GM23248 (cell line): ENCODE results near the gene RNF213. TPM values are rescaled to one million over a fixed set of nuclear protein-coding genes. Genes with fewer than 3 reads are reported as not detected.
A peak's percentile ranks its signal among the peaks of the same experiment; 100 is the strongest.

ENCODE experiments used
- DNase-seq: peaks from one replicate; pipeline ENCODE4 v3.0.0-alpha.2; 2015
- H2AFZ ChIP-seq: fragments of 200-600 bp; sonication (generic); 2 replicates; pipeline ENCODE4 v1.6.1; 2016; ENCODE audit warnings: antibody characterized with exemption
- H3F3A ChIP-seq: fragments of 200-600 bp; sonication (generic); 2 replicates; pipeline ENCODE4 v1.6.1; 2016; ENCODE audit warnings: mild to moderate bottlenecking, antibody characterized with exemption, mixed run types; ENCODE audit not compliant: insufficient read depth
- H3K27ac ChIP-seq: fragments of 200-600 bp; sonication (generic); 2 replicates; pipeline ENCODE4 v1.5.1; 2016; ENCODE audit warnings: mild to moderate bottlenecking
- H3K27me3 ChIP-seq: fragments of 200-600 bp; sonication (generic); replicated peaks from 2 replicates; pipeline ENCODE4 v1.6.1; 2016; ENCODE audit warnings: mild to moderate bottlenecking; ENCODE audit not compliant: insufficient read depth
- H3K36me3 ChIP-seq: fragments of 200-600 bp; sonication (generic); 2 replicates; pipeline ENCODE4 v1.6.1; 2016; ENCODE audit warnings: low read depth, mild to moderate bottlenecking
- H3K4me1 ChIP-seq: fragments of 200-600 bp; sonication (generic); 2 replicates; pipeline ENCODE4 v1.6.1; 2016; ENCODE audit warnings: mild to moderate bottlenecking; ENCODE audit not compliant: insufficient read depth
- H3K4me2 ChIP-seq: fragments of 200-600 bp; sonication (generic); one replicate; pipeline ENCODE4 v1.6.1; 2016; ENCODE audit warnings: mild to moderate bottlenecking; ENCODE audit not compliant: unreplicated experiment
- H3K4me3 ChIP-seq: fragments of 200-600 bp; sonication (generic); 2 replicates; pipeline ENCODE4 v1.5.1; 2016; ENCODE audit warnings: mild to moderate bottlenecking
- H3K79me2 ChIP-seq: fragments of 200-600 bp; sonication (generic); 2 replicates; pipeline ENCODE4 v1.6.1; 2016; ENCODE audit warnings: mild to moderate bottlenecking; ENCODE audit not compliant: insufficient read depth
- H3K9ac ChIP-seq: fragments of 200-600 bp; sonication (generic); 2 replicates; pipeline ENCODE4 v1.6.1; 2016; ENCODE audit warnings: mild to moderate bottlenecking
- H3K9me2 ChIP-seq: fragments of 200-600 bp; sonication (generic); 2 replicates; pipeline ENCODE4 v1.6.1; 2016; ENCODE audit warnings: mixed run types, mild to moderate bottlenecking, moderate library complexity; ENCODE audit not compliant: insufficient read depth
- H3K9me3 ChIP-seq: fragments of 200-600 bp; sonication (generic); one replicate; pipeline ENCODE4 v1.6.1; 2017; ENCODE audit warnings: low read depth
- H4K20me1 ChIP-seq: fragments of 200-600 bp; sonication (generic); 2 replicates; pipeline ENCODE4 v1.6.0; 2016; ENCODE audit not compliant: insufficient read depth
- EZH2 ChIP-seq: fragments of 200-600 bp; sonication (generic); IDR thresholded peaks from 2 replicates; pipeline ENCODE4 v1.6.1; 2018; ENCODE audit warnings: antibody characterized with exemption, mild to moderate bottlenecking; ENCODE audit not compliant: insufficient read depth, poor library complexity, severe bottlenecking
- EZH2phosphoT487 ChIP-seq: fragments of 200-600 bp; sonication (generic); IDR thresholded peaks from 2 replicates; pipeline ENCODE4 v1.6.1; 2018; ENCODE audit warnings: antibody characterized with exemption, moderate library complexity, mild to moderate bottlenecking, low read depth; ENCODE audit not compliant: insufficient read depth
- WGBS, 2 experiments: methylation state at CpG; one replicate each; pipeline ENCODE4 v1.1.6; 2015 to 2017; ENCODE audit warnings: low lambda C conversion rate in 2 of 2, low coverage in 1 of 2; ENCODE audit errors: missing lambda C conversion rate in 2 of 2; 5-methylcytosine and 5-hydroxymethylcytosine counted together
- in situ Hi-C: fragments of 300-500 bp; cut with MboI; formaldehyde crosslinking; loops from 2 replicates; pipeline ENCODE4 v1.15.0; 2020
- polyA plus RNA-seq: library from polyadenylated mRNA; unstranded; fragments of >200 nt; fragmentation: Nextera tagmentation; extraction: Ambion mirVana; gene quantifications from 2 replicates; pipeline ENCODE4 v1.2.1, GENCODE V29; 2016
- total RNA-seq: library from RNA; depleted of rRNA; stranded (reverse); fragments of >200 nt; shearing (Covaris generic); gene quantifications from 2 replicates; pipeline ENCODE4 v1.2.3, GENCODE V29; 2014; rRNA removed

RNF213 gene
- total RNA-seq: 45.0 and 62.3 TPM in 2 replicates
- polyA plus RNA-seq: 16.7 and 18.8 TPM in 2 replicates

DNA sequence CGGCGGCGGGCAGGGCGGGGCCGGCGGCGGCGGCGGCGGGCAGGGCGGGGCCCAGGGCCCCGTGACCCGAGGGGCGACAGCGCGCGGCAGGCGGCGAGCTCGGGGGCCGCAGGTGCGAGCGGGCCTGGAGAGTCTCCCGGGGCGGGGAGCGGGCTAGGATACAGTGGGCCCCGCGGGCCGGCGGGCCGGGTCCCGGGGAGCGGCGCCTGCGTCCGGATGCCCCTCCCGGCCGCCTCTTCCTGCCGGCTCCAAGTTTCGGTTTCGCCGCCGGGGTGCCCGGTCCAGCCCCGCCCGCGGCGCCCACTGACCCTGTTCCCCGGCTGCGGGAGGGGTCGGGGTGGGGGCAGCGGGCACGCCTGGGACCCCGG, at the start of gene RNF213:
Gene RNF213, plus strand, starts transcription at position 62 of the 368 bp plus-strand sequence. CDS start 2,830 bp downstream, outside the sequence.
- peaks cover 15% of the 10 kb centered on the region for H3K4me1 ChIP-seq
- peak within 1 kb of the TSS; percentile 50 for H2AFZ ChIP-seq
- H3K4me2 ChIP-seq: peak within 1 kb of the TSS; percentile 80
- H3K79me2 ChIP-seq: peaks cover 37% of the 10 kb centered on the region
- no peaks in the 10 kb centered on the region for H3K27me3 ChIP-seq
- H3K27ac ChIP-seq: peak within 1 kb of the TSS; percentile 79
- in situ Hi-C loops: no loop called here
- peaks cover 21% of the 10 kb centered on the region for H3F3A ChIP-seq
- DNase-seq: peak; percentile 66
- WGBS, 2 experiments: 2% methylated on average over 25 of the region's 54 CpGs; no CpG with 5 or more reads in 1 of the 2 experiments
- H3K9me2 ChIP-seq: no peaks in the 10 kb centered on the region
- peak within 1 kb of the TSS; percentile 95 for H3K9ac ChIP-seq
- TF ChIP-seq EZH2 (no peak), EZH2phosphoT487 (no peak)
- peak within 1 kb of the TSS; percentile 82 for H3K4me3 ChIP-seq
- H3K9me3 ChIP-seq: no peaks in the 10 kb centered on the region
- H3K36me3 ChIP-seq: no peaks in the 10 kb centered on the region
- H4K20me1 ChIP-seq: no peaks in the 10 kb centered on the region

- H3K36me3 ChIP-seq: no peaks in the 10 kb centered on the region; the same call in 1 of the 2 replicates
- in situ Hi-C loops: no loop called here
- DNase-seq: no peak
- no peak overlapping the region for H3K9ac ChIP-seq
- no peak overlapping the region for H3K4me3 ChIP-seq
- no peaks in the 10 kb centered on the region for H3K79me2 ChIP-seq
- H3K4me2 ChIP-seq: no peak overlapping the region
- no peaks in the 10 kb centered on the region for H4K20me1 ChIP-seq
- no peaks in the 10 kb centered on the region for H3K9me2 ChIP-seq
- TF ChIP-seq EZH2 (no peak), EZH2phosphoT487 (no peak)
- WGBS, 2 experiments: 92 to 93% methylated on average over 18 to 22 of the region's 22 CpGs
- no peak overlapping the region for H2AFZ ChIP-seq
- no peaks in the 10 kb centered on the region for H3K27me3 ChIP-seq
- no peak overlapping the region for H3K27ac ChIP-seq
- no peaks in the 10 kb centered on the region for H3F3A ChIP-seq
- no peaks in the 10 kb centered on the region for H3K9me3 ChIP-seq
- no peaks in the 10 kb centered on the region for H3K4me1 ChIP-seq
Observed at GRCh38 chr17:80212109-80212508, 48.5 kb upstream of the RNF213 start.

DNA sequence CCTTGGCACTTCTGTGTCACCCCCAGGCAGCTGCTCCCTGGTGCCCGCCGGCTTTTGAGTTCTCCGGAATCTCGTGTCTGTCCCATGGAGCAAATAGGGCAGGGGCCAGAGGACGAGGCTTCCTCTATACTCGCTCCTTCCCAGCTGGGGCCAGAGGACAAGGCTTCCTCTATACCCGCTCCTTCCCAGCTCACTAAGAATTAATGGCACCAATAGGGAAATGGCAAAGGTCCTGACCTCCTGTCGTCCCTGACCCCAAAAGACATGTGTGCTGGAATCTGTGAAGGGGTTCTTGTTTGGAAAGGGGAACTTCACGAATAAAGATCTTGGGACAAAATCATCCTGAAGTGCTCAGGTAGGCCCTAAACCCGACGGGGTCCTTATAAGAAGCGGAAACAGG, 48.1 kb upstream of the RNF213 start:
- no peaks in the 10 kb centered on the region for H3K79me2 ChIP-seq
- TF ChIP-seq EZH2 (no peak), EZH2phosphoT487 (no peak)
- H4K20me1 ChIP-seq: no peaks in the 10 kb centered on the region
- no peaks in the 10 kb centered on the region for H3K27me3 ChIP-seq
- in situ Hi-C loops: no loop called here
- H3F3A ChIP-seq: no peaks in the 10 kb centered on the region
- no peak overlapping the region for H2AFZ ChIP-seq
- no peak overlapping the region for H3K27ac ChIP-seq
- H3K9me3 ChIP-seq: no peaks in the 10 kb centered on the region
- H3K4me1 ChIP-seq: no peaks in the 10 kb centered on the region
- no peak overlapping the region for H3K9ac ChIP-seq
- H3K36me3 ChIP-seq: no peaks in the 10 kb centered on the region; the same call in 1 of the 2 replicates
- H3K4me3 ChIP-seq: no peak overlapping the region
- no peak overlapping the region for H3K4me2 ChIP-seq
- DNase-seq: no peak
- H3K9me2 ChIP-seq: no peaks in the 10 kb centered on the region
- WGBS, 2 experiments: 90 to 91% methylated on average over 8 to 12 of the region's 12 CpGs

DNA sequence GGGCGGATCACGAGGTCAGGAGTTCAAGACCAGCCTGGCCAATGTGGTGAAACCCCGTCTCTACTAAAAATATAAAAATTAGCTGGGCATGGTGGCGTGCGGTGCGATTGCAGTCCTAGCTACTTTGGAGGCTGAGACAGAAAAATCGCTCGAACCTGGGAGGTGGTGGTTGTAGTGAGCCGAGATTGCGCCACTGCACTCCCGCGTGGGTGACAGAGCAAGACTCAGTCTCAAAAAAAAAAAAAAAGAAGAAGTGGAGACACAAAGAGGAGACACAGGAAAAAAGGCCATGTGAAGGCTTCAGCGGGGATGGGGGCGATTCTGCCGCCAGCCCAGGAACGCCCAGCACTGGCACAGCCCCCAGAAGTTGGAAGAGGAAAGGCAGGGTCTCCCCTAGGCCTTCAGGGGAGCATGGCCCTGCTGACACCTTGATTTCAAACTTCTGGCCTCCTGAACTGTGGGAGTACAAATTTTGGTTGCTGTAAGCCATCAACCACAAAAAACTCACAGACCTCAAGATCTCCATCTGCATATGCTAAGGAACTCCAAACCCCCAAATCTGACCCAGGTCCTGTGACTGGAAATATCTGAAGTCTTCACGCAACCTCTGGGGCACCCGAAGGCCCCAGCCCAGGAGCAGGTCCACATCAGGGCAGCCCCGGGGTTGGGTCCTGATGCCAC, 47.5 kb upstream of the RNF213 start:
- WGBS, 2 experiments: 91 to 95% methylated on average over 19 of the region's 19 CpGs

DNA sequence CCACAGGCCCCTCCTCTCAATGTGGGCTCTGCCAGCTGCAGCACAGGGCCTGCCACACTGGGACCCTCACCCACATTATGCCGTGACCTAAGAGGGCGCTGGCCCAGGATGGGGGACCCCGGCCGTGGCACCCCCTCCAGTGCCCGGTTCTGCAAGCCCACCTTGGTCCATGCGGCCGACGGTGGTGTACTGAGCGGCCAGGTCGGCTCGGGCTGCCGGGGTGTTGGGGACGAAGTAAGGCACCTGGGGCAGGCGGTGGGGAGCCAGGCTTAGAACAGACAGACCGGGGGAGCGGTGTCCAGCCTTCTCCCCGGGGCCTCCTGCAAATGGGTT, 47.0 kb upstream of the RNF213 start:
- no peak for DNase-seq
- Histone ChIP-seq H3K36me3 (no peaks in the 10 kb centered on the region; the same call in 1 of the 2 replicates), H3K4me1 (no peaks in the 10 kb centered on the region), H4K20me1 (no peaks in the 10 kb centered on the region), H2AFZ (no peak overlapping the region), H3K27ac (no peak overlapping the region), H3K79me2 (peaks cover 10% of the 10 kb centered on the region), H3F3A (no peaks in the 10 kb centered on the region), H3K27me3 (no peaks in the 10 kb centered on the region), H3K9ac (no peak overlapping the region), H3K9me3 (no peaks in the 10 kb centered on the region), H3K4me3 (no peak overlapping the region), H3K4me2 (no peak overlapping the region), H3K9me2 (no peaks in the 10 kb centered on the region)
- in situ Hi-C loops: no loop called here
- WGBS, 2 experiments: 93 to 96% methylated on average over 14 to 17 of the region's 17 CpGs
- no peak for TF ChIP-seq EZH2phosphoT487
- TF ChIP-seq EZH2: no peak

More for the DNA sequence above, 47.5 kb upstream of the RNF213 start:
- Histone ChIP-seq H3K27me3 (no peaks in the 10 kb centered on the region), H3K4me1 (no peaks in the 10 kb centered on the region), H3K9me2 (no peaks in the 10 kb centered on the region), H3K9ac (no peak overlapping the region), H3F3A (no peaks in the 10 kb centered on the region), H3K4me2 (no peak overlapping the region), H3K4me3 (no peak overlapping the region), H3K36me3 (no peaks in the 10 kb centered on the region; the same call in 1 of the 2 replicates), H2AFZ (no peak overlapping the region), H4K20me1 (no peaks in the 10 kb centered on the region), H3K9me3 (no peaks in the 10 kb centered on the region), H3K27ac (no peak overlapping the region), H3K79me2 (0 out of 2 replicates have a peak, but pooled peaks cover 5% of the 10 kb centered on the region)
- no peak for TF ChIP-seq EZH2
- TF ChIP-seq EZH2phosphoT487: no peak
- no peak for DNase-seq
- in situ Hi-C loops: no loop called here
